NOMO-1 (cell line): ENCODE results near the gene NHLH1.

Source experiments
- DNase-seq, 2 experiments: peaks; one replicate each; lab custom pipeline; 2025; ENCODE audit not compliant: unreplicated experiment in 2 of 2; lab: John Stamatoyannopoulos, UW

The NHLH1 gene

GRCh38 chr1:160407839-160408801 lies 41.2 kb downstream of the NHLH1 start:
- no peak for DNase-seq

GRCh38 chr1:160408864-160409263 lies 42.0 kb downstream of the NHLH1 start:
- no peak for DNase-seq

GRCh38 chr1:160409486-160409885 lies 42.6 kb downstream of the NHLH1 start:
- no peak for DNase-seq

- DNase-seq: no peak
Observed at GRCh38 chr1:160410406-160411005, 43.6 kb downstream of the NHLH1 start.

- DNase-seq: no peak
Observed at GRCh38 chr1:160411271-160412027, 44.6 kb downstream of the NHLH1 start.

- DNase-seq: no peak
Observed at GRCh38 chr1:160412028-160412362, 45.1 kb downstream of the NHLH1 start.

- DNase-seq: no peak
Observed at GRCh38 chr1:160413716-160414115, 46.8 kb downstream of the NHLH1 start.

GRCh38 chr1:160414881-160415280 lies 48.0 kb downstream of the NHLH1 start:
- DNase-seq: no peak

GRCh38 chr1:160415696-160416290 lies 48.9 kb downstream of the NHLH1 start:
- DNase-seq: no peak

- DNase-seq: no peak
Observed at GRCh38 chr1:160416369-160416768, 49.5 kb downstream of the NHLH1 start.

GRCh38 chr1:160418483-160418882 lies 51.6 kb downstream of the NHLH1 start:
- no peak for DNase-seq

- DNase-seq: no peak
Observed at GRCh38 chr1:160419150-160419837, 52.4 kb downstream of the NHLH1 start.

GRCh38 chr1:160419838-160420169 lies 52.9 kb downstream of the NHLH1 start:
- DNase-seq: no peak

GRCh38 chr1:160420881-160421842 lies 54.3 kb downstream of the NHLH1 start:
- DNase-seq: no peak

- no peak for DNase-seq
Observed at GRCh38 chr1:160421881-160422280, 55.0 kb downstream of the NHLH1 start.
